Spleen (tissue), 11 donors: ENCODE results near the gene AQP12A. TPM values are rescaled to one million over a fixed set of nuclear protein-coding genes. Genes with fewer than 3 reads are reported as not detected.

Experiments used
- DNase-seq: peaks from one replicate; pipeline ENCODE4 v3.0.0-alpha.2; 2020
- H3K27ac ChIP-seq, 8 donors: fragments of 200-600 bp; sonication (generic) in 7 of 8; 1 replicate in 4 of 8; 2 replicates in 4 of 8; pipeline versions ENCODE4 v1.5.0 to v1.8.0; 2016 to 2021; ENCODE audit warnings: inconsistent platforms in 4 of 8, mild to moderate bottlenecking in 4 of 8, moderate library complexity in 1 of 8
- H3K27me3 ChIP-seq, 7 donors: fragments of 200-600 bp; sonication (generic) in 6 of 7; replicated peaks in 1 of 7; 1 replicate in 4 of 7; 2 replicates in 3 of 7; pipeline versions ENCODE4 v1.5.0 to v1.8.0; 2016 to 2021; ENCODE audit warnings: inconsistent platforms in 3 of 7, mild to moderate bottlenecking in 1 of 7
- H3K36me3 ChIP-seq, 6 donors: fragments of 200-600 bp; sonication (generic) in 5 of 6; 1 replicate in 4 of 6; 2 replicates in 2 of 6; pipeline versions ENCODE4 v1.5.0 to v1.8.0; 2016 to 2021; ENCODE audit warnings: inconsistent platforms in 2 of 6
- H3K4me1 ChIP-seq, 6 donors: fragments of 200-600 bp; sonication (generic) in 5 of 6; 1 replicate in 3 of 6; 2 replicates in 3 of 6; pipeline versions ENCODE4 v1.5.0 to v1.8.0; 2016 to 2021; ENCODE audit warnings: inconsistent platforms in 3 of 6
- H3K4me3 ChIP-seq, 8 donors: fragments of 200-600 bp; sonication (generic) in 7 of 8; 1 replicate in 4 of 8; 2 replicates in 4 of 8; pipeline versions ENCODE4 v1.5.0 to v1.8.0; 2016 to 2021; ENCODE audit warnings: inconsistent platforms in 4 of 8, mild to moderate bottlenecking in 4 of 8, moderate library complexity in 2 of 8
- H3K9me3 ChIP-seq, 8 donors: fragments of 200-600 bp; sonication (generic) in 7 of 8; 1 replicate in 4 of 8; 2 replicates in 4 of 8; pipeline versions ENCODE4 v1.5.0 to v1.8.0; 2016 to 2021; ENCODE audit warnings: inconsistent platforms in 4 of 8
- POLR2A ChIP-seq, 3 donors: fragments of 450-650 bp; IDR thresholded peaks; one replicate each; pipeline ENCODE4 v1.5.1; 2017; ENCODE audit warnings: antibody characterized with exemption in 3 of 3, mild to moderate bottlenecking in 1 of 3
- POLR2AphosphoS5 ChIP-seq, 3 donors: sonication (generic); formaldehyde crosslinking; IDR thresholded peaks; one replicate each; pipeline ENCODE4 v1.5.1; 2017; ENCODE audit warnings: antibody characterized with exemption in 3 of 3
- WGBS, 5 donors: extraction: QIAGEN DNeasy Blood & Tissue Kit in 3 of 5; methylation state at CpG; one replicate each; pipeline versions ENCODE4 v1.1.5 to v1.1.7; 2013 to 2018; 5-methylcytosine and 5-hydroxymethylcytosine counted together
- intact Hi-C: fragments of 100-400 bp; cut with DNase I; formaldehyde crosslinking; loops from one replicate; pipeline ENCODE4 v1.15.0; 2023; ENCODE audit warnings: low total_unique reads
- polyA plus RNA-seq, 3 donors: library from polyadenylated mRNA; stranded (reverse); fragments of 200-250 nt; gene quantifications; one replicate each; pipeline ENCODE4 v1.2.1, GENCODE V29; 2013
- total RNA-seq, 7 donors: library from RNA; depleted of rRNA in 3 of 7; stranded (reverse); fragments of >200 nt in 3 of 7; fragmentation: NEBNext Ultra II Directional in 4 of 7; extraction: Animal tissue kit (Norgen Biotek cat#: 25700) in 4 of 7; gene quantifications; one replicate each; pipeline versions ENCODE4 v1.1.0 to v1.2.1, GENCODE V29; 2016 to 2021
- TF ChIP-seq, protein P1 (sequence below), 11 experiments: fragments of 200-600 bp in 7 of 11; fragments of 450-650 bp in 4 of 11; sonication (generic) in 4 of 11; IDR thresholded peaks in 8 of 11; conservative IDR thresholded peaks in 3 of 11; 1 replicate in 7 of 11; 2 replicates in 4 of 11; pipeline versions ENCODE4 v1.4.0 to v1.8.0; 2016 to 2021; ENCODE audit warnings: antibody characterized with exemption in 11 of 11, inconsistent platforms in 4 of 11, mild to moderate bottlenecking in 1 of 11
- donor health status: healthy with polysubstance abuse.
- donor health status: DM: no; HTN: no; CAD: no; lungs with moderate emphysema.
- donor health status: DM: no; HTN: no; CAD: no.
- donor health status: Bipolar disorder and iron deficiency.
- donor health status: healthy.
- donor health status: DM: no; HTN: no; CAD: no.
- donor health status: DM: yes; HTN: yes; CAD: no.

The AQP12A gene
- total and polyA plus RNA-seq, 10 donors = 1.6 to 1.8 TPM; not detected in 8

DNA sequence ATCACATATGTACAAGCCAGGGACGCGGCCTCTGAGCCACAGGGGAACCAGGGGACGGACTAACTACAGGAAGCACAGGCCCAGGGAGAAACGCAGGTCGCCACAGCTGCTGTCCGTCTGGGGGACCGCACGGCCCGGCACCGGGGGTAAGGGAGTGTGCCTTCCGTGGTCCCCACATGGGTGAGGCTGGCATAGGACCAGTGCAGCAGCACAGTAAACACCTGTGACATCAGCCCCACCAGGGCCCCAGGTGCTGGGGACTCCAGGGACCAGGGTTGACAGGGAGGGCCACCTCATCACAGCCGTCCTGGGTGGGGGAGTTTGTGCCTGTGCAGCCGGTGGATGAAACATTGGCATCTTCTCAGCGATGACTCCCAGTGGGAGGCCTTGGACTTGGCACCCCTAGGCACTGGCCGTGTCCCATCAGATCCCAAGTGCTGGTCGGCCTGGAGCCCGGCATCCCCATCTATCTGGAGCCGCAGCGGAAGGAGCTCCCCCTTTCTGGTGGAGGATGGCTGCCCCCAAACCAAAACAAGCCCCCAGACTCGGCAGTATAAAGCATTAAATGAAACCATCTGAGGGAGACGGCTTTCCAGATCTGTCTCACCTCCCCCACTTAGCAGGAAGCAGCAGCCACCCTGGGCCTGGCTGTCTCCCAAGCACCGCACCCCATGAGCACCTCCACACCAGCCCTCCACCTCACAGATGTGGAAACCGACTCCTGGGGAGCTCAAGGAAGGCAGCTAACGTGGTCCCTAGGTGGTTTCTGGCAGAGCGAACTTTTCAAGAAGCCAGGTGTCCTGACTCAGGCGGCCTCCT is 22.5 kb downstream of the AQP12A start:
- TF ChIP-seq POLR2A (IDR thresholded peaks at IDR 0.05) (no peak), POLR2AphosphoS5 (IDR thresholded peaks at IDR 0.05) (no peak)
- TF ChIP-seq, protein P1, sequence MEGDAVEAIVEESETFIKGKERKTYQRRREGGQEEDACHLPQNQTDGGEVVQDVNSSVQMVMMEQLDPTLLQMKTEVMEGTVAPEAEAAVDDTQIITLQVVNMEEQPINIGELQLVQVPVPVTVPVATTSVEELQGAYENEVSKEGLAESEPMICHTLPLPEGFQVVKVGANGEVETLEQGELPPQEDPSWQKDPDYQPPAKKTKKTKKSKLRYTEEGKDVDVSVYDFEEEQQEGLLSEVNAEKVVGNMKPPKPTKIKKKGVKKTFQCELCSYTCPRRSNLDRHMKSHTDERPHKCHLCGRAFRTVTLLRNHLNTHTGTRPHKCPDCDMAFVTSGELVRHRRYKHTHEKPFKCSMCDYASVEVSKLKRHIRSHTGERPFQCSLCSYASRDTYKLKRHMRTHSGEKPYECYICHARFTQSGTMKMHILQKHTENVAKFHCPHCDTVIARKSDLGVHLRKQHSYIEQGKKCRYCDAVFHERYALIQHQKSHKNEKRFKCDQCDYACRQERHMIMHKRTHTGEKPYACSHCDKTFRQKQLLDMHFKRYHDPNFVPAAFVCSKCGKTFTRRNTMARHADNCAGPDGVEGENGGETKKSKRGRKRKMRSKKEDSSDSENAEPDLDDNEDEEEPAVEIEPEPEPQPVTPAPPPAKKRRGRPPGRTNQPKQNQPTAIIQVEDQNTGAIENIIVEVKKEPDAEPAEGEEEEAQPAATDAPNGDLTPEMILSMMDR (IDR thresholded peaks at IDR 0.05 in 8 of 11, conservative IDR thresholded peaks at IDR 0.05 in 3 of 11) = no peak
- peak; percentile 61 for DNase-seq
- H3K9me3 ChIP-seq = no peaks in the 10 kb centered on the region
- no peak overlapping the region for H3K27ac ChIP-seq
- H3K36me3 ChIP-seq = no peaks in the 10 kb centered on the region
- WGBS, 5 donors = 67 to 90% (median 81%) methylated on average over 16 to 26 of the region's 26 CpGs
- peaks cover 0 to 23% (median 0%) of the 10 kb centered on the region in 7 donors for H3K27me3 ChIP-seq
- no peaks in the 10 kb centered on the region for H3K4me1 ChIP-seq
- intact Hi-C loops = no loop called here
- H3K4me3 ChIP-seq = no peak overlapping the region

DNA sequence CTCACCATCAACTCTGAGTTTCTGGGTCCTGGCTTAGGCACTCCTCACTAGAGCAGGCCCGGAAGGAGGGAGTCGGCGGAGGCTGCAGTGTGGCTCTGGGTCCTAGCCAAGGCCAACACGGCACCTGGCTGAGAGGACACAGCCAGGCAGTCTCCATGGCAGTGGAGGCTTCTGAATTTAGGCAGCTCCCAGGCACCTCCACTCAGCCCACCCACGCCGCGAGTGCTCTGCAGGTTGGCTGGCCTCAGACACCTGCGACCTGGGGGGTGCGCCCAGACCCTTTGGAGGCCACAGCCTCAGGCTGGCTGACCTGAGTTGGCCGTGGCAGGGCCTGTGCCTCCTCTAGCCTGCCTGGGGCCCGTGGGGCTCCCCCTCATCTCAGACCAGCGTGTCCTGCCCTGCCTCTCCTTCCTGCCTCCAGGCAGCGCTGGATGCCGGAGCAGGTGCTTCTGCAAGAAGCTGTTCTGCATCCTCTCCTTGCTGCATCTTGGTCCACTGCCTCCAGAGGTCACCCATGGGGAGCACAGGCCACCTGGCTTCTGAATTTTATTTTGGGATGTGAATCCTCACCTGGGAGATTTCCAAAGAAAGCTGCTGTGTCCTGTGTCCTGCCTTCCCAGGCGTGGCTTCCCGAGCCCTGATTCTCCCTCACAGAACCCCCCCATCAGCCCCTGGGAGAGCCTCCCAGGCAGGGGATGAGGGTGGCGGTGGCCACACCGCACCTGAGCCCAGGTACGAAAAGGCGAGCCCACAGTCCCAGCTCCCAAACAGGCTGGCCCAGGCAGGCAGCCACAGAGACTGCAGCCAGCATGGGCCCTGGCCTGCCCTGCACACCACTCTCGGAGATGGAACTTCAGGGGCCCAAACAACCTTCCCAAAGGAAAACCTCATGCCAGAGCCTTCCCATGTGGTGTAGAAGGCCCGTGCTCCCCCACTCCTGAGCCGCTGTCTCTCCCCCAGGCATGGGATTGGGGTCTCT is 23.4 kb downstream of the AQP12A start:
- Histone ChIP-seq H3K27me3 (peaks cover 0 to 17% (median 0%) of the 10 kb centered on the region in 7 donors), H3K4me3 (no peak overlapping the region), H3K27ac (no peak overlapping the region), H3K9me3 (no peaks in the 10 kb centered on the region), H3K36me3 (no peaks in the 10 kb centered on the region), H3K4me1 (no peaks in the 10 kb centered on the region)
- WGBS, 5 donors = 80 to 84% (median 82%) methylated on average over 10 to 23 of the region's 23 CpGs
- intact Hi-C loops = no loop called here
- TF ChIP-seq POLR2AphosphoS5 (IDR thresholded peaks at IDR 0.05) (no peak), POLR2A (IDR thresholded peaks at IDR 0.05) (no peak)
- TF ChIP-seq, protein P1 (IDR thresholded peaks at IDR 0.05 in 8 of 11, conservative IDR thresholded peaks at IDR 0.05 in 3 of 11) = no peak
- DNase-seq = peak; percentile 64

DNA sequence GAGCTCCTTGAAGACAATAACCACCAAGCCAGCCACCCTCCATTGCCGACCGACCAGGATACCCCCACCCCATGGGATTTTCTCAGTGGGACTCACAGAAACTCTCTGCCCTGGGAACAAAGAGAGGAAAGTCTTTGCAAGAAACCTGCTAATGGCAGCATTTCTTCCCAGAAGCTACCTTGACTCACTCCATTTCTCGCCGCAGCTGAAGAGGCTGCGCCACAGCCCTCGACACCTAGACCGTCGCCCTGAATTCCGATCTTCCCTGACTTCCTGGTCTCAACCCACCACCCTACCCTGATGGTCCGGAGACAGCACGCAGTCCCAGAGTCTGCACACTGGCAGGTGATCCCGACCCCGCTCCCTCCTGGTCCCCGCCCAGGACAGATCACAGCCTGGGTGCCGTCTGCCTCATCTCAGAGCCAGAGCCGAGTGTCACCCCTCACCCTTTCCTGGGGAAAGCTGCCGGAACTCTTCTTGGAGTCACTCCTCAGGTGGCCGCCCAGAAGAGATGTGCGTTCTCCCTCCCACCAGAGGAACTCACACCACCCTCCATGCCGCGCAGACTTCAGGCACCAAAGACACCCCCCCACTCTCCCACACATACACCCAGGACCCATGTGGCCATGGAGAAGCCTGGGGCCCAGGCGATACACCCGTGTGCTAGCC is 24.6 kb downstream of the AQP12A start:
- Histone ChIP-seq H3K36me3 (no peaks in the 10 kb centered on the region), H3K4me3 (no peak overlapping the region), H3K27me3 (peaks cover 0 to 14% (median 0%) of the 10 kb centered on the region in 7 donors), H3K27ac (no peak overlapping the region), H3K9me3 (no peaks in the 10 kb centered on the region), H3K4me1 (no peaks in the 10 kb centered on the region)
- peak; percentile 58 for DNase-seq
- 85 to 93% (median 90%) methylated on average over 23 of the region's 23 CpGs for whole genome bisulfite sequencing, 5 donors
- no peak for TF ChIP-seq POLR2AphosphoS5 (IDR thresholded peaks at IDR 0.05)
- TF ChIP-seq, protein P1 (IDR thresholded peaks at IDR 0.05 in 8 of 11, conservative IDR thresholded peaks at IDR 0.05 in 3 of 11) = no peak
- TF ChIP-seq POLR2A (IDR thresholded peaks at IDR 0.05) = no peak
- intact Hi-C loops = no loop called here
